GM19463 (cell line): ENCODE measurements around the gene ITK.
"Not testable (repeated sequence)": the region's sequence is repeated elsewhere in the genome, so short reads cannot be mapped to it uniquely, and the experiment has no call there.

Experiments
- ATAC-seq: cut with Tn5 transposase; IDR thresholded peaks from one replicate; pipeline ENCODE4 v1.9.1; 2021; ENCODE audit warnings: mild to moderate bottlenecking, moderate library complexity; ENCODE audit not compliant: unreplicated experiment

Gene ITK

GRCh38 chr5:157205708-157206107 lies 25.1 kb downstream of the ITK start:
- ATAC-seq: no peak

- not testable (repeated sequence) for ATAC-seq
These were observed 30.0 kb downstream of the ITK start for GRCh38 chr5:157210652-157211051.

- no peak for ATAC-seq
These were observed 31.7 kb downstream of the ITK start for GRCh38 chr5:157212307-157212706.

GRCh38 chr5:157213527-157214243 lies 33.0 kb downstream of the ITK start:
- no peak for ATAC-seq

GRCh38 chr5:157214415-157214814 lies 33.8 kb downstream of the ITK start:
- ATAC-seq: no peak

- ATAC-seq: peak; percentile 39
These were observed 34.3 kb downstream of the ITK start for GRCh38 chr5:157214861-157215513.

- no peak for ATAC-seq
These were observed 35.0 kb downstream of the ITK start for GRCh38 chr5:157215514-157216167.

GRCh38 chr5:157216391-157217142 lies 35.9 kb downstream of the ITK start:
- no peak for ATAC-seq

- ATAC-seq: no peak
These were observed 36.8 kb downstream of the ITK start for GRCh38 chr5:157217289-157218024.

- peak; percentile 54 for ATAC-seq
These were observed 39.0 kb downstream of the ITK start for GRCh38 chr5:157219491-157220271.

- ATAC-seq: no peak
These were observed 41.3 kb downstream of the ITK start for GRCh38 chr5:157221959-157222358.

GRCh38 chr5:157222506-157223230 lies 42.0 kb downstream of the ITK start:
- no peak for ATAC-seq

GRCh38 chr5:157225469-157226422 lies 45.1 kb downstream of the ITK start:
- ATAC-seq: no peak

- ATAC-seq: no peak
These were observed 50.0 kb downstream of the ITK start for GRCh38 chr5:157230610-157231009.

- no peak for ATAC-seq
These were observed 52.1 kb downstream of the ITK start for GRCh38 chr5:157232706-157233105.

- ATAC-seq: no peak
These were observed 52.9 kb downstream of the ITK start for GRCh38 chr5:157233515-157233914.

- ATAC-seq: no peak
These were observed 55.8 kb downstream of the ITK start for GRCh38 chr5:157236423-157236822.

GRCh38 chr5:157241483-157241882 lies 60.8 kb downstream of the ITK start:
- ATAC-seq: no peak
